Stimulated activated CD4-positive, alpha-beta T cell treated with anti-CD3 and anti-CD28 coated beads, Interleukin-15, amount 100 ng/mL, for 24 hours (primary cell): ENCODE results near the gene TEKT4.
"Not testable (repeated sequence)": the region's sequence is repeated elsewhere in the genome, so short reads cannot be mapped to it uniquely, and the experiment has no call there.

Experiments
- DNase-seq: peaks from one replicate; pipeline ENCODE4 v3.0.0-alpha.2; 2020

TEKT4 gene

GRCh38 chr2:94875820-94876522 is 4.7 kb downstream of the TEKT4 start:
- DNase-seq, result no peak

- DNase-seq, result no peak
Observed at GRCh38 chr2:94876523-94876863, 5.3 kb downstream of the TEKT4 start.

- no peak for DNase-seq
Observed at GRCh38 chr2:94877129-94877528, 5.9 kb downstream of the TEKT4 start.

- DNase-seq, result not testable (repeated sequence)
Observed at GRCh38 chr2:94878575-94878974, 7.3 kb downstream of the TEKT4 start.

- no peak for DNase-seq
Observed at GRCh38 chr2:94879314-94879981, 8.2 kb downstream of the TEKT4 start.

GRCh38 chr2:94879982-94880377 is 8.8 kb downstream of the TEKT4 start:
- no peak for DNase-seq

GRCh38 chr2:94880507-94880906 is 9.3 kb downstream of the TEKT4 start:
- DNase-seq, result no peak

GRCh38 chr2:94881070-94881469 is 9.8 kb downstream of the TEKT4 start:
- no peak for DNase-seq

- DNase-seq, result no peak
Observed at GRCh38 chr2:94890234-94890633, 19.0 kb downstream of the TEKT4 start.

GRCh38 chr2:94895273-94895672 is 24.0 kb downstream of the TEKT4 start:
- not testable (repeated sequence) for DNase-seq

GRCh38 chr2:94906976-94907375 is 35.7 kb downstream of the TEKT4 start:
- DNase-seq, result not testable (repeated sequence)

- no peak for DNase-seq
Observed at GRCh38 chr2:94923196-94923595, 52.0 kb downstream of the TEKT4 start.

GRCh38 chr2:94924999-94925398 is 53.8 kb downstream of the TEKT4 start:
- DNase-seq, result not testable (repeated sequence)
